Heart left ventricle (tissue), 16 donors: ENCODE measurements around the gene MCM7. TPM values are rescaled to one million over a fixed set of nuclear protein-coding genes. Genes with fewer than 3 reads are reported as not detected.

Experiments
- ATAC-seq, 4 donors: fragments of 200-7000 bp; cut with Tn5 transposase; one replicate each; pipeline ENCODE4 v1.9.1; 2020 to 2022; ENCODE audit warnings: moderate library complexity in 4 of 4, mild to moderate bottlenecking in 3 of 4, moderate number of reproducible peaks in 1 of 4
- DNase-seq, 5 donors: peaks; one replicate each; pipeline ENCODE4 v3.0.0-alpha.2; 2020
- H3K27ac ChIP-seq, 12 donors: fragments of 200-600 bp; sonication (generic) in 4 of 12; one replicate each; pipeline versions ENCODE4 v1.5.0 to v1.8.0; 2016 to 2022; ENCODE audit warnings: mild to moderate bottlenecking in 2 of 12
- H3K27me3 ChIP-seq, 9 donors: fragments of 200-600 bp; sonication (generic) in 2 of 9; one replicate each; pipeline versions ENCODE4 v1.5.1 to v1.8.0; 2016 to 2022; ENCODE audit warnings: mild to moderate bottlenecking in 3 of 9
- H3K36me3 ChIP-seq, 9 donors: fragments of 200-600 bp; sonication (generic) in 2 of 9; one replicate each; pipeline versions ENCODE4 v1.5.0 to v1.8.0; 2018 to 2022; ENCODE audit warnings: mild to moderate bottlenecking in 2 of 9
- H3K4me1 ChIP-seq, 12 donors: fragments of 200-600 bp; sonication (generic) in 4 of 12; one replicate each; pipeline versions ENCODE4 v1.5.0 to v1.8.0; 2016 to 2022; ENCODE audit warnings: mild to moderate bottlenecking in 3 of 12
- H3K4me3 ChIP-seq, 12 donors: fragments of 200-600 bp; sonication (generic) in 4 of 12; one replicate each; pipeline versions ENCODE4 v1.5.0 to v1.8.0; 2017 to 2022; ENCODE audit warnings: mild to moderate bottlenecking in 9 of 12, moderate library complexity in 4 of 12
- H3K9me3 ChIP-seq, 12 donors: fragments of 200-600 bp; sonication (generic) in 4 of 12; one replicate each; pipeline versions ENCODE4 v1.5.0 to v1.8.0; 2016 to 2022; ENCODE audit warnings: mild to moderate bottlenecking in 1 of 12
- CTCF ChIP-seq, 12 donors: fragments of 200-600 bp; sonication (generic) in 4 of 12; IDR thresholded peaks; one replicate each; pipeline versions ENCODE4 v1.5.0 to v1.8.0; 2018 to 2022; ENCODE audit warnings: antibody characterized with exemption in 12 of 12, mild to moderate bottlenecking in 5 of 12
- POLR2A ChIP-seq, 2 donors: fragments of 450-650 bp; IDR thresholded peaks; one replicate each; pipeline ENCODE4 v1.6.1; 2017; ENCODE audit warnings: antibody characterized with exemption in 2 of 2, mild to moderate bottlenecking in 2 of 2, moderate library complexity in 2 of 2
- WGBS, 4 donors: extraction: QIAGEN DNeasy Blood & Tissue Kit in 2 of 4; methylation state at CpG; one replicate each; pipeline versions ENCODE4 v1.1.5 to v1.1.7; 2013 to 2018; 5-methylcytosine and 5-hydroxymethylcytosine counted together
- intact Hi-C, 10 donors: fragments of 100-400 bp; cut with DNase I; formaldehyde crosslinking; loops; one replicate each; pipeline versions ENCODE4 v1.11.1 to v1.14.2; 2022
- polyA plus RNA-seq, 2 donors: library from polyadenylated mRNA; stranded (reverse); fragments of 200-250 nt; gene quantifications; one replicate each; pipeline ENCODE4 v1.2.3, GENCODE V29; 2013
- total RNA-seq, 9 donors: library from RNA; depleted of rRNA in 2 of 9; stranded (reverse); fragments of >200 nt in 2 of 9; fragmentation: NEBNext Ultra II Directional in 3 of 9; extraction: Animal tissue kit (Norgen Biotek cat#: 25700) in 3 of 9; gene quantifications; one replicate each; pipeline versions ENCODE4 v1.1.0 to v1.2.4, GENCODE V29; 2016 to 2023
- donor health status: ischemic (EF 13 %, LVEDD 7.1; RV severe dilation, severe dysfunction).
- donor health status: healthy with polysubstance abuse.
- donor health status: DM: no; HTN: yes; CAD: no.
- donor health status: DM: no; HTN: no; CAD: no.
- donor health status: ischemic (EF 25% LVEDD 6.9; RV normal size, moderate dysfunction).
- donor health status: ischemic (EF 25% LVEDD 5.7; RV mildly dilated, moderate dysfunction).
- donor health status: healthy.
- donor health status: DM: yes; HTN: yes; CAD: no.
- donor health status: ischemic (EF 35%, LVEDD 5.7; RV mildly dilated, moderate dysfunction).
- donor health status: nonischemic (EF 11% LVEDD 7.7; RV severe dilation, severe dysfunction).
- donor health status: DM: yes; HTN: yes; CAD: no.
- donor health status: PGD.
- donor health status: ischemic (EF 29% LVEDD 5.4; RV normal size, mild dysfunction).
- donor health status: nonischemic (EF 23%, LVEDD 6.1; RV moderate dilation, normal function).

The MCM7 gene
- total and polyA plus RNA-seq, 11 donors: 12.8 to 34.4 (median 17.2) TPM

DNA sequence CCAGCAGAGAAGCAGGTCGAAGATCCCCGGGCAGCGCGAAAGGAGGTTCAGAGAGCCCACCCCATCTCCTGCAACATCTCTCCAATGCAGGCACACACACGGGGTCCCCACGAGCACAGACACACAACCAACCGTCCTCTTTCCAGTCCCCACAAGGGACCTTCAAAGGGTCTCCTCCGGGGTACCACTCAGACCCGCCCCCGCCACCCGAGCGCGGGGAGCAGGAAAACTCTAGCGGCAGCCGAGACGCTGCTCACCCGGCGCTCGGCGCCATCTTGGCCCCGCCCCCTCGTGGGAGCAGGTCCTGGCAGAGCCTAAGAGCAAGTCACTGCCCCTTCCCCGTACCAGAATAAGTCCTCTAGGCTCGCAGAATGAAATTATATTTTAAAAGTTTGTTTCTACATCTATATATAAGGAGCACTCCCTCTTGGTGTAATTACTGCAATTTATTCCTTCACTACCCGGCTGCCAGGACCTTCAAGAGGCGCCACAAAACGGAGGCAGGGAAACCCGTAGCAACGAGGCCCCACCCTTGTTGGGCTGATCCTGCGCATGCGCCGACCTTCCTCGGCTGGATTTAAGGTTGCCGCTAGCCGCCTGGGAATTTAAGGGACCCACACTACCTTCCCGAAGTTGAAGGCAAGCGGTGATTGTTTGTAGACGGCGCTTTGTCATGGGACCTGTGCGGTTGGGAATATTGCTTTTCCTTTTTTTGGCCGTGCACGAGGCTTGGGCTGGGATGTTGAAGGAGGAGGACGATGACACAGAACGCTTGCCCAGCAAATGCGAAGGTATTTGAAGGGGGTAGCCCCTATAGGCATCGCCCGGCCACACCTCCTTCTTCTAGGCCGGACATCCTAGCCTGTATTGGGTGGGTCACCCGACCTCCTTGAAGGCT lies 18.1 kb upstream of the MCM7 start, which contains the start of the genes CNPY4 and TAF6:
TSS of gene CNPY4 (plus strand) at position 563 of the 898 bp plus-strand sequence. CDS start at position 674, 111 bp downstream.
TSS of gene TAF6 (minus strand) at position 287 of the 898 bp plus-strand sequence. CDS start 5,149 bp downstream, outside the sequence.
- peak; percentile 90 to 97 (median 94) for ATAC-seq

GRCh38 chr7:100118388-100119071 lies 17.3 kb upstream of the MCM7 start:
- TF ChIP-seq CTCF (IDR thresholded peaks at IDR 0.05): no peak
- no peak for TF ChIP-seq POLR2A (IDR thresholded peaks at IDR 0.05)
- Histone ChIP-seq H3K4me1 (peaks cover 0 to 21% (median 16%) of the 10 kb centered on the region in 12 donors), H3K27ac (peak overlapping the region in 9 of 12 donors; percentile 85 to 98 (median 89)), H3K9me3 (no peaks in the 10 kb centered on the region), H3K27me3 (no peaks in the 10 kb centered on the region), H3K4me3 (peak overlapping the region; percentile 22 to 89 (median 78)), H3K36me3 (peaks cover 0 to 19% (median 5%) of the 10 kb centered on the region in 9 donors)
- ATAC-seq (no peak), DNase-seq (no peak)
- intact Hi-C loops: loop anchor here in 3 of 10 donors (1.0 to 2.0 kb wide), 3 partner anchors 9 to 18 kb away; partner anchors contain the start of genes AP4M1 (in 3 of the 3) and MCM7 (in 3 of the 3)
- WGBS, 4 donors: 21 to 26% (median 24%) methylated on average over 18 of the region's 18 CpGs

More for the DNA sequence above, 18.1 kb upstream of the MCM7 start, which contains the start of the genes CNPY4 and TAF6:
- 0 to 1% (median 0%) methylated on average over 29 to 49 of the region's 49 CpGs for WGBS, 4 donors
- Histone ChIP-seq H3K27ac (peak within 1 kb of the TSS; percentile 83 to 98 (median 88)), H3K27me3 (no peaks in the 10 kb centered on the region), H3K9me3 (no peaks in the 10 kb centered on the region), H3K36me3 (peaks cover 0 to 11% (median 0%) of the 10 kb centered on the region in 9 donors), H3K4me1 (peaks cover 0 to 21% (median 16%) of the 10 kb centered on the region in 12 donors), H3K4me3 (peak within 1 kb of the TSS; percentile 48 to 89 (median 78))
- peak in 1 of 2 donors; percentile 61 for TF ChIP-seq POLR2A (IDR thresholded peaks at IDR 0.05)
- peak in 1 of 12 donors; percentile 6 for TF ChIP-seq CTCF (IDR thresholded peaks at IDR 0.05)
- intact Hi-C loops: loop anchor here in 3 of 10 donors (1.0 to 2.0 kb wide), 3 partner anchors 8 to 19 kb away; partner anchors contain the start of genes AP4M1 (in 3 of the 3) and MCM7 (in 3 of the 3)
- DNase-seq: peak; percentile 96 to 98 (median 97)

- H3K4me3 ChIP-seq: no peak overlapping the region
- H3K27ac ChIP-seq: no peak overlapping the region
- ATAC-seq (no peak), DNase-seq (no peak)
- H3K36me3 ChIP-seq: peaks cover 0 to 50% (median 40%) of the 10 kb centered on the region in 9 donors
- WGBS, 4 donors: 87 to 89% (median 89%) methylated on average over 7 of the region's 7 CpGs
- intact Hi-C loops: no loop called here
- no peak for TF ChIP-seq CTCF (IDR thresholded peaks at IDR 0.05)
- no peaks in the 10 kb centered on the region for H3K9me3 ChIP-seq
- no peaks in the 10 kb centered on the region for H3K27me3 ChIP-seq
- H3K4me1 ChIP-seq: peaks cover 0 to 11% (median 8%) of the 10 kb centered on the region in 12 donors
These were observed 13.8 kb upstream of the MCM7 start for GRCh38 chr7:100115026-100115425.
